HG03342 (cell line): ENCODE measurements around the gene ALOX15.
"Not testable (repeated sequence)": the region's sequence is repeated elsewhere in the genome, so short reads cannot be mapped to it uniquely, and the experiment has no call there.

Experiments used
- ATAC-seq: cut with Tn5 transposase; IDR thresholded peaks from one replicate; pipeline ENCODE4 v1.9.1; 2021; ENCODE audit warnings: mild to moderate bottlenecking, moderate library complexity; ENCODE audit not compliant: unreplicated experiment

Gene ALOX15

GRCh38 chr17:4595685-4596342 lies 45.7 kb downstream of the ALOX15 start:
- not testable (repeated sequence) for ATAC-seq

- ATAC-seq, result no peak
Observed at GRCh38 chr17:4594931-4595684, 46.4 kb downstream of the ALOX15 start.

- no peak for ATAC-seq
Observed at GRCh38 chr17:4594406-4594805, 47.1 kb downstream of the ALOX15 start.

- no peak for ATAC-seq
Observed at GRCh38 chr17:4593021-4593421, 48.5 kb downstream of the ALOX15 start.

- ATAC-seq, result no peak
Observed at GRCh38 chr17:4592240-4593005, 49.1 kb downstream of the ALOX15 start.

GRCh38 chr17:4591529-4591928 lies 49.9 kb downstream of the ALOX15 start:
- ATAC-seq, result no peak

GRCh38 chr17:4590981-4591453 lies 50.5 kb downstream of the ALOX15 start:
- no peak for ATAC-seq

- ATAC-seq, result not testable (repeated sequence)
Observed at GRCh38 chr17:4590042-4590441, 51.4 kb downstream of the ALOX15 start.

- ATAC-seq, result no peak
Observed at GRCh38 chr17:4588898-4589625, 52.4 kb downstream of the ALOX15 start.

GRCh38 chr17:4588391-4588790 lies 53.1 kb downstream of the ALOX15 start:
- ATAC-seq, result no peak

GRCh38 chr17:4587803-4588202 lies 53.7 kb downstream of the ALOX15 start:
- ATAC-seq, result no peak

GRCh38 chr17:4587195-4587594 lies 54.3 kb downstream of the ALOX15 start:
- no peak for ATAC-seq

GRCh38 chr17:4586043-4586442 lies 55.4 kb downstream of the ALOX15 start:
- no peak for ATAC-seq

- no peak for ATAC-seq
Observed at GRCh38 chr17:4585638-4585994, 55.9 kb downstream of the ALOX15 start.

GRCh38 chr17:4584917-4585637 lies 56.4 kb downstream of the ALOX15 start:
- no peak for ATAC-seq

GRCh38 chr17:4584101-4584916 lies 57.2 kb downstream of the ALOX15 start, which contains the start of gene SMTNL2:
Gene SMTNL2 (plus strand): TSS chr17:4584529. CDS start chr17:4584606, 77 bp downstream.
- ATAC-seq, result no peak

GRCh38 chr17:4583782-4584100 lies 57.7 kb downstream of the ALOX15 start:
- no peak for ATAC-seq

- no peak for ATAC-seq
Observed at GRCh38 chr17:4583206-4583605, 58.3 kb downstream of the ALOX15 start.

GRCh38 chr17:4582691-4583090 lies 58.8 kb downstream of the ALOX15 start:
- no peak for ATAC-seq

- ATAC-seq, result no peak
Observed at GRCh38 chr17:4582101-4582501, 59.4 kb downstream of the ALOX15 start.
